T-helper 1 cell (primary cell): ENCODE data around the gene MYO7A.

ENCODE experiments used
- DNase-seq, 5 donors: peaks; one replicate each; pipeline ENCODE4 v3.0.0-alpha.2; 2012 to 2020
- total RNA-seq, 4 donors: gene quantifications; one replicate each; lab custom pipeline; 2026; lab: John Stamatoyannopoulos, UW

Gene MYO7A
- total RNA-seq = 0.24 to 3.2 (median 1.7) reads per million in 4 donors

- no peak for DNase-seq
Measured at GRCh38 chr11:77127920-77128691, at the start of gene MYO7A. Gene MYO7A, plus strand, starts transcription at chr11:77128246. Its CDS starts 2,389 bp downstream, at chr11:77130635.

- no peak for DNase-seq
Measured at GRCh38 chr11:77079666-77080065, 48.4 kb upstream of the MYO7A start.

GRCh38 chr11:77080643-77081210, 47.3 kb upstream of the MYO7A start:
- DNase-seq = no peak

GRCh38 chr11:77081381-77081851, 46.6 kb upstream of the MYO7A start:
- DNase-seq = peak in 1 of 5 donors; percentile 8

- DNase-seq = peak in 1 of 5 donors; percentile 6
Measured at GRCh38 chr11:77081976-77082836, 45.8 kb upstream of the MYO7A start.

GRCh38 chr11:77082838-77083565, 45.0 kb upstream of the MYO7A start:
- DNase-seq = peak in 3 of 5 donors; percentile 11 to 71 (median 35)

- peak in 1 of 5 donors; percentile 8 for DNase-seq
Measured at GRCh38 chr11:77083566-77084245, 44.3 kb upstream of the MYO7A start.

- DNase-seq = peak in 1 of 5 donors; percentile 4
Measured at GRCh38 chr11:77084581-77085191, 43.4 kb upstream of the MYO7A start.

- DNase-seq = no peak
Measured at GRCh38 chr11:77085652-77086051, 42.4 kb upstream of the MYO7A start.

GRCh38 chr11:77086521-77087472, 41.2 kb upstream of the MYO7A start:
- DNase-seq = no peak

GRCh38 chr11:77087723-77088225, 40.3 kb upstream of the MYO7A start:
- no peak for DNase-seq

GRCh38 chr11:77088236-77089003, 39.6 kb upstream of the MYO7A start:
- DNase-seq = no peak

GRCh38 chr11:77089004-77089545, 39.0 kb upstream of the MYO7A start:
- no peak for DNase-seq

- DNase-seq = no peak
Measured at GRCh38 chr11:77090046-77090372, 38.0 kb upstream of the MYO7A start.

GRCh38 chr11:77090373-77091111, 37.5 kb upstream of the MYO7A start:
- DNase-seq = no peak

GRCh38 chr11:77091146-77091940, 36.7 kb upstream of the MYO7A start:
- peak; percentile 39 to 73 (median 62) for DNase-seq

GRCh38 chr11:77092382-77092781, 35.7 kb upstream of the MYO7A start:
- DNase-seq = no peak
